Ureter (tissue), 1 donor: ENCODE data around the gene TAS2R19. TPM values are rescaled to one million over a fixed set of nuclear protein-coding genes. Genes with fewer than 3 reads are reported as not detected.
"Not testable (repeated sequence)": the region's sequence is repeated elsewhere in the genome, so short reads cannot be mapped to it uniquely, and the experiment has no call there.

Experiments used
- DNase-seq: peaks from one replicate; pipeline ENCODE4 v3.0.0-alpha.2; 2020; ENCODE audit warnings: low spot score
- total RNA-seq: library from RNA; stranded (reverse); gene quantifications from one replicate; pipeline ENCODE4 v1.2.4, GENCODE V29; 2023
- donor health status: DM: yes; HTN: yes; CAD: no.

Gene TAS2R19, protein sequence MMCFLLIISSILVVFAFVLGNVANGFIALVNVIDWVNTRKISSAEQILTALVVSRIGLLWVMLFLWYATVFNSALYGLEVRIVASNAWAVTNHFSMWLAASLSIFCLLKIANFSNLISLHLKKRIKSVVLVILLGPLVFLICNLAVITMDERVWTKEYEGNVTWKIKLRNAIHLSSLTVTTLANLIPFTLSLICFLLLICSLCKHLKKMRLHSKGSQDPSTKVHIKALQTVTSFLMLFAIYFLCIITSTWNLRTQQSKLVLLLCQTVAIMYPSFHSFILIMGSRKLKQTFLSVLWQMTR
- 14.2 TPM for total RNA-seq

DNA sequence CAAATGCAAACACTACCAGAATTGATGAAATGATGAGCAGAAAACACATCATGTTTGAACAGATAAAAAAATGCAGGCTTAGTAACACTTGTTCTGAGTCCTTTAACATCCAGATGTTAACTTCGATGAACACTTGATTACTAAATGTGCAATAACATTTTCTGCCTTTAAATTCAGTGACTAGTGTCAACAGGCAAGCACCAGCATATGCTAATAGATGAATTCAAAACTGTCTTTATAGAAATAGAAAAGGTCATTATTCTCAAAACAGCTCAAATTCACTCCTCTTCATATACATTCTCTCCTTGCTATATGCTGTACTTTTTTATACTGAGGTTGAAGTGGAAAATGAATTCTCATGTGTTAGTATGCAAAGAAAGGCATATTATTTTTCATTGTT, at the start of gene TAS2R19:
Gene TAS2R19, minus strand, starts transcription at position 101 of the 400 bp plus-strand sequence. Its CDS starts 49 bp downstream, at position 52.
- no peak for DNase-seq

DNA sequence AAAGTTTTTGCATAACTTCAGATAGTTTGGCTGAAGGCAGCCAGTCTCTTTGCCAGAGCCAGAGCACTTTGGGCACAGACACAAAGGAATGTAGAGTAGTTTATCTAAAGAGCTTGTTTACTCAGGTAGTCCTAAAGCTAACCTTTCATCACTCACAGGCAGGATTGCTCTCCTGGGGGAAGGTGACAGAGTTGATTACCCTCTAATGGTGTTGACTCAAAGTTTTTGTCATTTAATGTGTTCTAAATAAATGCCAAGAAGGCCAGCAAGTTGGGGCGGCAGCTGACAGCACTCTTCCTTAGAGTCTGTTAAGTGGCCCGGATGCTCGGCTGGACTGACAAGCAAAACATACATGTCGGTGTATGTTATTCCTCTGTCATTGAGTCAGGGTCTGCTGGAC, 49.0 kb upstream of the TAS2R19 start:
- no peak for DNase-seq

DNA sequence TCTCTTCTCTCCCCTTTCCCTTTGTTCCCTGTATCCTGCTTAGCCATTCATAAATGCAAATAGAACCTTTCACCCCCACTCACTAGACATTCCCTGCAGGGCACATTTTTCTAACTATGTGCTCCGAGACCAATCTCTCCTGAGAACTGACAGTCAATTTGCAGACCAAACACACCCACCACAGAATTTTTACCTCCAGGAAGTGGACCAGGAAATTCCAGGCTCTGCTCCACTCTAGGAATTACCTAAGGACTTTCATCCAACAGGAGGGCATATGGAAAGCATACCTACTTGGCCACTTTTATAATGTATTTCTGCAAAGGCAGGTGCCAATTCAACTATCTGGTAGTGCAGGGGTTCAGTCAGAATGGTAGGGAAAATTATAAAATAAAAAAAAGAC, 48.6 kb upstream of the TAS2R19 start:
- DNase-seq: no peak

DNA sequence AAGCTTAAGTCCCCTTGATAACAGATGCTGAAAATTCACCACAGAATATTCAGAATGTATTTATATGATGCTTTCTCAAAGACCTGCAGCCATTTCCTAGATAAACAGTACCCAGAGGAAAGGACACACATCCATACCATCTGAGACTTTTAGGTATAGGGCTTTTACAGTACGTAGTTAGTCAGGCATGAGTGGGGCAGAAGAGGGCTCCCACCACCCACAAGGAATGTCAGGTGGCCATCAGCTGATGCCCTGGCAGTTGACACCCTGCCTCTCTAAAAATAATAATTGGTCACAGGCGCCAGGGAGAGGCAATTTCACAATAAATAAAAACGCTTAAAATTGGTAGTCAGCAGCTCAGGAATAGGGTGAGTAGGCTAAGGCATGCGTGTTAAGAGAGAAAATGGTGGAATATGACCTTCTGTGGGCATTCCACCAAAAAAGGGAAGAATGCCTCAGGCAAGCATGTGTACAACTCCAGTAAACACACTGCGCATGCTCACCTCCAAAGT, 47.5 kb upstream of the TAS2R19 start:
- DNase-seq: no peak

DNA sequence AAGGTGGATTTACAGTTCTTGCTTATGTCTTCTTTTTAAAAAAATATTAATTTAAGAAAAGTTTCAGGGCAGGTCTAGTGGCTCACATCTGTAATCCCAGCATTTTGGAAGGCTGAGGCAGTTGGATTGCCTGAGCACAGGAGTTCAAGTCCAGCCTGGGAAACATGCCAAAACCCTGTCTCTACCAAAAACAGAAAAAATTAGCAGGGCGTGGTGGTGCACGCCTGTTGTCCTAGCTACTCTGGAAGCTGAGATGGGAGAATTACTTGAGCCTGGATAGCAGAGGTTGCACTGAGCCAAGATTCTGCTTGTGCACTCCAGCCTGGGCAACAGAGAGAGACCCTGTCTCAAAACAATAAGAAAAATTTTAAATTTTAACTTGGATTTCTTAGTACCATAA, 45.1 kb upstream of the TAS2R19 start:
- DNase-seq: no peak

DNA sequence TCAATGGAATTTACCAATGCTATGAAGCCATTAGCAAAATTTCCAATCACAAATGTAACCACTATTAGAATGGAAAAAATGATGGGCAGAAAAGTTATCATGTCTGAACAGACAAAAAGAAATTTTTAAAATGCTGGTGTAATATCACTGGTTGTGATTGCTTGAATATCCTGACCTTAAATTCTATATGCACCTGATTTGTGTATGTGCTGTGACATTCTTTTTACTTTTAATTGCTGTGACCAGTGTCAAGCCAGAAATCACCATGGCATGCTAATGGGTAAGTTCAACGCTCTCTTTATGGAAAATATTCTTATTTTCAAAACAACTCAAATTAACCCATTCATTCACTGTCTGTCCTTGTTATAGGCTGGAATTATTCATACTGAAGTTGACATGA, 39.8 kb upstream of the TAS2R19 start, which contains the start of gene TAS2R46:
Gene TAS2R46, minus strand, starts transcription at position 101 of the 400 bp plus-strand sequence. Its CDS starts 0 bp downstream, at position 101.
- not testable (repeated sequence) for DNase-seq

DNA sequence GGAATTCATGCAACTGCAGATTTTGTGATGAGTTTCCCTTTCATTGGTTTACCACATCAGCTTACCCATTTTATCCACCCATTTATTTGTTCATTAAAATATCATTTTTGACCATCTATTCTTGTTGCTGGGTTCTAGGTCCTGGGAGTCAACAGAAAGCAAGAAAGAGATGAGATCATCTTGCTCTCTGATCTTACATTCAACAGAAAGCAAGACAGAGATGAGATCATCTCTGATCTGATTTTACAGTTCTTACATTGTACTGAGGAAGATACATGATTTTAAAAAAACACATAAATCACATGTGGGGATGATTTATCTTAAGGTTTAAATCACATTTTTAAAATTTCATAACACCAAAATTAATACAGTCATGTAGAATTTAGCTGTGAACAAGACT, 37.4 kb upstream of the TAS2R19 start:
- DNase-seq: no peak

DNA sequence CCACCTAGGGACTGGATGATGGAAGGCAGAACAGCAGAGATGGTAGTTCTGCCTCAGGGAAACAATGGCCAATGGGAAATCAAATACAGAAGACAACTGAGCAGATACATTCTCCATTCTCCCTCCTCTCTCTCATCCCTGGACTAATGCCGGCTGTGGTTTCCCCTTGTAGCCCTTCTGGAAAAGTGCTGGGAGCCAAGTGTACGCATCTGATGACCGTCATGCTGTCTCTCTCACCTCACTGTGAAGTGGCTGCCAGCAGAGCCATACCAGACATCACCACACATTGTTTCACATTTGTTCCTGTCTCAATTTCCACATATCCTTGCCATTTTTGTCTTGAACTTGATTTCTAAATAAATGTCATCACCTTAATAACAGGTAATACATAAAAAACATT, 36.6 kb upstream of the TAS2R19 start:
- no peak for DNase-seq

DNA sequence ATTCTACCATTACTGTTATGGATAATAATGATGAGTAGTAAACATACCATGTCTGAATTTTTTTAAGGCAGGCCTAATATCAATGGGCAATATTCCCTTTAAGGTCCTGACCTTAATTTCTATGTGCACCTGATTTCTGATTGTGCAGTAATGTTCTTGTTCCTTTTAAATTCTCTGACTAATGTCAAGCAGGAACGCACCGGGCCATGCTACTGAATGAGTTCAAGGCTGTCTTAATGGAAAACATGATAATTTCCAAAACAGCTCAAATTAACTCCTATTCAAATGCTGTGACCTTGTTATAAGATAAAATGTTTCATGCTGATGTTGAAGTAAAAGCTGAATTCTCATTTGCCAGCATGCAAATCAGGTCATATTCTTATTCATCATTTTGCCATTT, 32.9 kb upstream of the TAS2R19 start:
- no peak for DNase-seq

DNA sequence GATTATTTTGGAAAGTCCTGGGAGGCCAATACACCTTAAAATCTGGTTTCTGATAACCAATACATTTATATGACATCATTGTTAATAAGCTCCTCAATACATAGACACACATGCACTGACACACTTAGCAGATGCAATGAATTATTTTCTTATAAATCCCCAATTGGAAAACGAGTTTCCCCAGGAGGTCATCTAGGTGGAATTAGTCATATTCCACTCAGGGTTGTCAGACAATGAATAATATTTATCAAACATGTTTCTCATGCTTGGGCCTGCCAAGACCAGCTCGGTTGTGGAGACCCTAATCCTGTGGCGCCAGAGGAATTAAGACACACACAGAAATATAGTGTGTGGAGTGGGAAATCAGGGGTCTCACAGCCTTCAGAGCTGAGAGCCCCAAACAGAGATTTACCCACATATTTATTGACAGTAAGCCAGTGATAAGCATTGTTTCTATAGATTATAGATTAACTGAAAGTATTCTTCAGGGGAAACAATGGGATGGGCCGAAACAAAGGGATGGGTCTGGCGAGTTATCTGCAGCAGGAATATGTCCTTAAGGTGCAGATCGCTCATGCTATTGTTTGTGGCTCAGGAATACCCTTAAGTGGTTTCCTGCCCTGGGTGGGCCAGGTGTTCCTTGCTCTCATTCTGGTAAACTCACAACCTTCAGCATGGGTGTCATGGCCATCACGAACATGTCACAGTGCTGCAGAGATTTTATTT, 27.5 kb upstream of the TAS2R19 start:
- DNase-seq: not testable (repeated sequence)

DNA sequence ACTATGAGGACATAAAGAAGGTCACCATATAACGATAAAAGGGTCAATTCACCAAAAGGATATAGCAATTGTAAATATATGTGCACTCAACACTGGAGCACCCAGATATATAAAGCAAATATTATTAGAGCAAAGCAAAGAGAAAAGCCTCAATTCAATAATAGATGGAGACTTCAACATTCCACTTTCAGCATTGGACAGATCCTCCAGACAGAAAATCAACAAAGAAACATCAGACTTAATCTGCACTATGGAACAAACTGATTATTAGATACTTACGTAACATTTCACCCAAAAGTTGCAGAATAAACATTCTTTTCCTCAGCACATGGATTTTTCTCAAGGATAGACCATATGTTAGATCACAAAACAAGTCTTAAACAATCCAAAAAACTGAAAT, 18.9 kb upstream of the TAS2R19 start:
- not testable (repeated sequence) for DNase-seq

DNA sequence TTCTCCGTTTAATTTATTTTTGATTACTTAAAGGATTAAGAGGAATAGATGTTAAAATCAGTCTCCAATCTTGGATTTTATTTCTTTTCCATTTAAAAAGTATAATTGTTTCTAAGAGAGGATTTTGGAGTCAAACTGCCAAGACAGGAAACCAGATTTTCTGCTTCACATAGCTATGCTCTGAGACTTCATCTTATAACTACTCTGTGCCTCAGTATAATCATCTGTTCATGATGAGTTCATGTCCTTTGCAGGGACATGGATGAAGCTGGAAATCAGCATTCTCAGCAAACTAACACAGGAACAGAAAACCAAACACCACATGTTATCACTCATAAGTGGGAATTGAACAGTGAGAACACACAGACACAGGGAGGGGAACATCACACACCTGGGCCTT, 17.7 kb upstream of the TAS2R19 start:
- DNase-seq: no peak

DNA sequence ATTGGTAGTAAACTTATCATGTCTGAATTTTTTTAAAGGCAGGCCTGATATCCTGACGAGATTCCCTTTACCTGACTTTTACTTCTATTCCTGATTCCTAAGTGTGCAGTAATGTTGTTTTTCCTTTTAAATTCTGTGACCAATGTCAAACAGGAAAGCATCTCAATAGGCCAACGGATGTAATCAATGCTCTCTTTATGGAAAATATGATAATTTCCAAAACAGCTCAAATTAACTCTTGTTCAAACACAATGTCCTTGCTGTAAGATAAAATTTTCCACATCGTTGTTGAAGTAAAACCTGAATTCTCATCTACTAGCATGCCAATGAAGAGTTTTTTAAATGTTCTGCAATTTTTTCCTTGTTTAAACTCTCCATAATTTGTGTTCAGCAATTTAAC, 16.8 kb upstream of the TAS2R19 start:
- no peak for DNase-seq

DNA sequence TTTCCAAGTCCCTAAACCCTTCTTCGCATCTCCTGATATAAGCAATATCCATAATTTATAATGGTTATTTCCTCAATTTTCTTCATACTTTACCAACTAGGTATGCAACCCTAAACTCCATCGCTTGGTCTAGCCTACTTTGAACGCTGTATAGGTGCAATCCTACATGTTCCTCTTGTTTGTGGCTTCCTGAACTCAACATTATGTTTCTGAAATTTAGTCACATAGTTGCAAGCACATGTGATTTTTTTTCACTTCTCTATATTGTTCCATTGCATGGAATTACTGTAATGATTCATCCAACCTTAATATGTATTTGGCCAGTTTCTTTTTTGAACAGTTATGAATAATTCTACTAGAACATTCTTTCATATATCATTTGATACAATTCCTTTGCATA, 11.5 kb upstream of the TAS2R19 start:
- DNase-seq: not testable (repeated sequence)

DNA sequence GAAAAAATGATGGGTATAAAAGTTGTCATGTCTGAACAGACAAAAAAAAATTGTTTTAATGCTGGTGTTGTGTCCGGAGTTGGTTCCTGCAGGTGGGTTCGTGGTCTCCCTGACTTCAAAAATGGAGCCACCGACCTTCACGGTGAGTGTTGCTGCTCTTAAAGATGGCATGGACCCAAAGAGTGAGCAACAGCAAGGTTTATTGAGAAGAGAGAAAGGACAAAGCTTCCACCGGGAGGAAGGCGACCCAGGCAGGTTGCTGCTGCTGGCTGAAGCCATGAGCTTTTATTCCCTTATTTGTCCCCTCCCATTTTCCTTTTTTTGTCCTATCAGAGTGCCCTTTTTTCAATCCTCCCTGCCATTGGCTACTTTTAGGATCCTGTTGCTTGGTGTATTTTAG, 8.9 kb upstream of the TAS2R19 start, which contains the start of gene TAS2R31:
Gene TAS2R31, minus strand, starts transcription at position 101 of the 400 bp plus-strand sequence. Its CDS starts 72 bp downstream, at position 29.
- no peak for DNase-seq

DNA sequence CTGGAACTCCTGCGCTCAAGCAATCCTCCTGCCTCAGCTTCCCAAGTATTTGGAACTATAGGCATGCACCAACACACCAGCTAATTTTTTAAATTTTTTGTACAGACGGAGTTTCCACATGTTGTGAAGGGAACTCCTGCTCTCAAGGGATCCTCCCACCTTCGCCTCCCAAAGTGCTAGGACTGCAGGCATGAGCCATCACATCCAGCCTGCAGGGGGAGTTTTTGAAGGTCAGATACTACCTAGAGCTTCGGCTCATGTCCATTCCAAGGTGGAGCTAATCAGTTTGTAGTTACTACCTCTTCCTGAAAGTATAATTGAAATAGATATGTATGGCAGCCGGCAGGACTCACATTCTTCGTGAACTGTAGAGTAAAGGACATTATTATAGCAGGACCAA, 3.7 kb upstream of the TAS2R19 start:
- DNase-seq: no peak

DNA sequence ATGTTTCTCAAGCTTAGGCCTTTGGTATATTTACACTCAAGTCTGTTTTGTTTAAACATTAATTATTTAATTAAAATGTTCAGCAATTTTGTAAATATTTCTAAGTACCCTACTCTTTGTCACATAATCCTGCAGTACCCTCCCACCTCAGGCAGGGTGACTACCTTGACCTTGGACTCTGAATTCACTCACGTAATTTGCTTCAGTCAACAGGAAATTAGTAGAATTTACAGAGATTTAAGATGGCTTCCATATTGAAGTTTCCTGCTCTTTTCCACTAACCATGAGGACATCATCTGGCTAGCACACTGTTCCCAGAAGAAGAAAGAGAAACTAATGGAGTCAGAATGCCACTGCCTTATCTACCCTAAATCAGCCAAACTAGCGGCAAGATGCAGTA, 967 bp upstream of the TAS2R19 start:
- no peak for DNase-seq

DNA sequence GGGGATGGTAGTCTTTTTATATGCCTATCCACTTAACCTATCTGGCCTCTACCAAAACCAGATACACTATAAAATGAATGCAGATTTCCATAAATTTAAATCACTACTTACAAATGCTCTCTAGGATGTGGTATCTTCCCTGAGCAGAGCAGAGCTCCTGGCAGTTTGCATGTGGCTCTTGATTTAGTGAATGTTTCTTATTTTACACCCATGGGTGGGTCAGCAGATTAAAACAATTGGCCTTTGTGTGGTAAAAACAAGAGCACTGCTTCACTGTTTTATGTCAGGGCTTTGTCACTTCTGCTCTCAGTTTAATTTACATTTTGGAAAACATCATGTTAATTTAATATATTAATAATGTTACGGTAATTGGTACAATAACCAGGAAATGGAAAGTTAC, 5.5 kb downstream of the TAS2R19 start:
- no peak for DNase-seq

DNA sequence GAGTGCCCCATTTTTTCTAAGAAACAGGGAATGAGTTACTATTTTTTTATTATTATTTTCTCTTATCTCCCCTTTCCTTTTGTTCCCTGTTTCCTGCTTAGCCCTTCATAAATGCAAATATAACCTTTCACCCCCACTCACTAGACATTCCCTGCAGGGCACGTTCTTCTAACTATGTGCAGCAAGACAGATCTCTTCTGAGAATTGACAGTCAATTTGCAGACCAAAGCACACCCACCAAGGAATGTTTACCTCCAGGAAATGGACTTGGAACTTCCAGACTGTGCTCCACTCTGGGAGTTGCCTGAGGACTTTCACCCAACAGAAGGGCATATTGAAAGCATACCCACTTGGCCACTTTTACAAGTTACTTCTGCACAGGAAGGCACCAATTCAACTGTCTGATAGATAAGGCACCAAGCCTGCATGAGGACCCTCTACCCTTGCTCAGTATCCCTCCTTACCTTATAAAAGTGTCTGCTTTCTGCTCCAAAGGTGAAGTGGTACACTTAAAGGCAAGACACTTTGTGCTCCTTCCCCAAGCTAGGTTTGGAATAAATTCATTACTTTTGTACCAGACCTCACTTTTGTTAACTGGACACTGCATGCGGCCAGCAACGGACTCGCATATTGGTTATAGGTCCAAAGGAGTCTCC, 6.5 kb downstream of the TAS2R19 start:
- no peak for DNase-seq

DNA sequence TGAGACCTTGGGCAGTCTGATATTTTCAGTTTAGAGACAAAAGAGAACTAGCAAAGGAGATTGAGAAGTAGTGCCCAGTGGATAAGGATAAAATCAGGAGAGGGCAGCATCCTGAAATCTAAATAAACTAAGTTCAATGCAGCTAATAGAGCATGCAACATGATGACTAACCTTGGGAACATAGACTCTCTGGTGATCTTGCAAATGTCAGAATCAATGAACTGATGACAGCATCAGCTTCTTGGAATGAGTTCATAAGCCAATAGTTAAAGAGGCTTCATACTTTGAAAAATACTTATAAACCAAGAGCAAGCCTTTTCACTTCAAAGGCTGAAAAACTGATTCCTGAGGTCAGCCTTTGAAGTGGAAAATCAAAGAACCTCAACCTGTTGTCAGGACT, 8.2 kb downstream of the TAS2R19 start:
- no peak for DNase-seq

DNA sequence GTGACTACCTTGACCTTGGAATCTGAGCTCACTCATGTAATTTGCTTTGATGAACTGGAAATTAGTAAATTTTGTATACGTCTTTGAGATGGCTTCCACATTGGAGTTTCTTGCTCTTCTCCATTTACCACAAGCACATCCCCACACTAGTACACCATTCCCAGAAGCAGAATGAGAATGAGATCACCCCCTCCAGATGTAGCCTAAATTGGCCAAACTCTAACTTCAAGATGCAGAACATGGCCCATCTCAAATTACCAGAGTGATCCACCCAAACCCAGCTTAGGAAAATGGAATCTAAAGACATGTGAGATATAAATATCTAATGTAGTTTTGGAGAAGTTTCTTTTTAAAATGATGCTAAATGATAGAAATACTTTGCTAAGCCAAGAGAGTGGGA, 14.8 kb downstream of the TAS2R19 start:
- no peak for DNase-seq

DNA sequence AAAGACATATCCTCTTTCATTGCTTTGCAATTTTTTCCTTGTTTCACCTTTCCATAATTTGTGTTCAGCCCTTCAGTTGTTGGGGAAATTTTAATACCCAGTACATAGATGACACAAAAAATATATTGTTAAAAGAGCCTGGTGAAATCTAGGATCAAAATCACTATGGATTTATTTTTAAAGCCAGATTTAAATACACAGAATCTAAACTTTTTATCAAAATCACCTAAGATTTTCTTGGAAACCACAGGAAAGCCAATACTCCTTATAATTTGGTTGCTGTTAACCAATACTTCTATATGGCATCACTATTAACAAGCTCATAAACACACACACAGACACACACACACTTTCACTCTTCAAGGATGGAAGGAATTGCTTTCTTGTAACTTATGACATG, 24.2 kb downstream of the TAS2R19 start, which contains the start of gene TAS2R20:
Gene TAS2R20, minus strand, starts transcription at position 101 of the 400 bp plus-strand sequence. CDS start 429 bp downstream, outside the sequence.
- no peak for DNase-seq
